BJ (cell line): ENCODE measurements around the gene PTPRE. TPM values are rescaled to one million over a fixed set of nuclear protein-coding genes. Genes with fewer than 3 reads are reported as not detected.

Source experiments
- CTCF ChIA-PET: fragments of 350-600 bp; formaldehyde crosslinking; extraction: SDS; loops from one replicate; lab custom pipeline; 2021; ENCODE audit warnings: antibody characterized with exemption, inconsistent platforms; lab: Yijun Ruan, JAX
- POLR2A ChIA-PET: fragments of 300-600 bp; sonication (Branson Sonifier 250); formaldehyde crosslinking; extraction: SDS; loops from one replicate; lab custom pipeline; 2021; ENCODE audit warnings: antibody characterized with exemption; lab: Charles Lee
- DNase-seq: peaks from one replicate; pipeline ENCODE4 v3.0.0-alpha.2; 2011; ENCODE audit warnings: low read depth
- H3K27me3 ChIP-seq: 2 replicates; pipeline ENCODE4 v1.6.0; 2011; ENCODE audit warnings: low read length; ENCODE audit not compliant: control insufficient read depth, insufficient read depth
- H3K36me3 ChIP-seq: 2 replicates; pipeline ENCODE4 v1.5.1; 2011; ENCODE audit warnings: low read length; ENCODE audit not compliant: control insufficient read depth, insufficient read depth
- H3K4me3 ChIP-seq: 2 replicates; pipeline ENCODE4 v1.5.1; 2011; ENCODE audit warnings: low read depth, mild to moderate bottlenecking, control low read depth, low read length
- polyA plus RNA-seq: library from polyadenylated mRNA; depleted of rRNA; stranded (reverse); fragments of >200 nt; gene quantifications from 2 replicates; pipeline ENCODE4 v1.2.3, GENCODE V29; 2011
- TF ChIP-seq, protein P1 (sequence below): IDR thresholded peaks from 2 replicates; pipeline ENCODE4 v1.5.1; 2011; ENCODE audit warnings: low read depth, mild to moderate bottlenecking, control low read depth, inconsistent platforms, low read length, moderate library complexity; ENCODE audit not compliant: insufficient read depth

PTPRE gene
- polyA plus RNA-seq, 1 experiment = 0.09 TPM

DNA sequence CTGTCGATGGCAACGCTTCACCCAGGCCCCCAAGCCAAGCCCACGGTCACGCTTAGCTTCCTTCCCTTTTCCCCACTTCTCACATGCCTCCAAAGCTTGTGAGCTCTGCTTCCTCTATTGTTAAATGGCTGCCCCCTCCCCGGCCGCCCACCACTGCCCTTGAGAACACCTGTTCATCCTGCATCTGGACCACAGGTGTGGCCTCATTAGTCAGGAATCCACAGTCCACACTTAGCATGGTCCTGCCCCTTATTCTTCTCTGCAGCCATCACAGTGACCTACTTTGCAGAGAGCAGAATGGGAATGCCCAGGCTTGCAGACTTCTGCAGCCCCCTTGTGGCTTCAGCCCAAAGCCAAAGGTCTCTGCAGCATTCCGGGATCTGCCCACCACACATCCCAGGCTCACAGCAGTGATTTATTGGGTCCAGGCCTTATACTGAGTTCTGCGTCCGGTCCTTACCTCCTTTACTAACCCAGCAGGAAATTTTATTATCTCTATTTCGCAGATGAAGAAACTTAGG, 66.9 kb downstream of the PTPRE start:
- CTCF ChIA-PET = no interaction called here
- H3K4me3 ChIP-seq = no peak overlapping the region
- no peaks in the 10 kb centered on the region for H3K36me3 ChIP-seq
- no peak for DNase-seq
- no peaks in the 10 kb centered on the region for H3K27me3 ChIP-seq
- TF ChIP-seq, protein P1, sequence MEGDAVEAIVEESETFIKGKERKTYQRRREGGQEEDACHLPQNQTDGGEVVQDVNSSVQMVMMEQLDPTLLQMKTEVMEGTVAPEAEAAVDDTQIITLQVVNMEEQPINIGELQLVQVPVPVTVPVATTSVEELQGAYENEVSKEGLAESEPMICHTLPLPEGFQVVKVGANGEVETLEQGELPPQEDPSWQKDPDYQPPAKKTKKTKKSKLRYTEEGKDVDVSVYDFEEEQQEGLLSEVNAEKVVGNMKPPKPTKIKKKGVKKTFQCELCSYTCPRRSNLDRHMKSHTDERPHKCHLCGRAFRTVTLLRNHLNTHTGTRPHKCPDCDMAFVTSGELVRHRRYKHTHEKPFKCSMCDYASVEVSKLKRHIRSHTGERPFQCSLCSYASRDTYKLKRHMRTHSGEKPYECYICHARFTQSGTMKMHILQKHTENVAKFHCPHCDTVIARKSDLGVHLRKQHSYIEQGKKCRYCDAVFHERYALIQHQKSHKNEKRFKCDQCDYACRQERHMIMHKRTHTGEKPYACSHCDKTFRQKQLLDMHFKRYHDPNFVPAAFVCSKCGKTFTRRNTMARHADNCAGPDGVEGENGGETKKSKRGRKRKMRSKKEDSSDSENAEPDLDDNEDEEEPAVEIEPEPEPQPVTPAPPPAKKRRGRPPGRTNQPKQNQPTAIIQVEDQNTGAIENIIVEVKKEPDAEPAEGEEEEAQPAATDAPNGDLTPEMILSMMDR = no peak
- POLR2A ChIA-PET = no interaction called here

DNA sequence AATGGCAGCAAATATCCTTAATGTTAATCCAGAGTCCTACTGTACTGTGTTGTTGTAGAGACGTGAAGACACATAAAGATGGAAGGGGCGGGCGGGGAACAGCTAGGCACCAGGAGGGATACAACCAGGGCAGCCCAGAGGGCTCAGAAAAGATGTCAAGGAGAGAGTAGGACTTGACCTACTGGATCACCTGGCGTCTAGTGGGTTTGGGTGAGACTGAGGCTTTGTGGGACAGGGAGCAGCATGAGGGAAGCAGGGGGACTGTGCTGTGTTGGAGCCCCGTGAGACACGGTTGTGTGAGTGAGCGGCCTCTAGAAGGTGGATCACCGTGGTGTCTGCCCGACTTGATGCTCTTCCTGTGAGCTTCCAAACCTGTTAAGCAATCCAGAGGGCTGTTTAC, 68.0 kb downstream of the PTPRE start:
- Histone ChIP-seq H3K36me3 (no peaks in the 10 kb centered on the region), H3K27me3 (no peaks in the 10 kb centered on the region), H3K4me3 (no peak overlapping the region)
- TF ChIP-seq, protein P1 = no peak
- ChIA-PET CTCF (interaction anchor here (1.5 kb wide), 1 partner anchor 36 kb away, joined by 5 read pairs; no protein-coding TSS in a partner anchor), POLR2A (no interaction called here)
- DNase-seq = no peak

DNA sequence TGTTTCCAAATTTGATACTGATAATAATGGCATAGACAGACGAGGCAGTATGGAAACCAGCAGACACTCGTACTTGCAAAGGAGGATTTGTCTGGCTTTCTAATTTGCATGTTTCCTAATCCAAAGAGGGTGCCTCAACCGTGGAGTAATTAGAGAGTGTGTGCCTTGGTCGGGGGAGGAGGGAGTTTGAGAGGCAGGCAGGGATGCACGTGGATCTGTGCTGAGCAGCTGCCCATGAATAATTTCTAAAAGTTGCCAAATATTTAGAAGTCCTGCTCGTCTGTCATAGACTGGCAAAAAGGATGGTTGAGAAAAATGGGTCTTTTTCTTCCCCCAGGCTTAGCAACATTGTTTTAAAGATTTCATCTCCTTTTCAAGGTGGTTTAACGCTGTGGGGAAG, 69.4 kb downstream of the PTPRE start:
- no peaks in the 10 kb centered on the region for H3K36me3 ChIP-seq
- POLR2A ChIA-PET = no interaction called here
- TF ChIP-seq, protein P1 = no peak
- no peaks in the 10 kb centered on the region for H3K27me3 ChIP-seq
- no peak overlapping the region for H3K4me3 ChIP-seq
- DNase-seq = no peak
- CTCF ChIA-PET = interaction anchor here (0.7 kb wide), 1 partner anchor 10 kb away, joined by 5 read pairs; no protein-coding TSS in a partner anchor

DNA sequence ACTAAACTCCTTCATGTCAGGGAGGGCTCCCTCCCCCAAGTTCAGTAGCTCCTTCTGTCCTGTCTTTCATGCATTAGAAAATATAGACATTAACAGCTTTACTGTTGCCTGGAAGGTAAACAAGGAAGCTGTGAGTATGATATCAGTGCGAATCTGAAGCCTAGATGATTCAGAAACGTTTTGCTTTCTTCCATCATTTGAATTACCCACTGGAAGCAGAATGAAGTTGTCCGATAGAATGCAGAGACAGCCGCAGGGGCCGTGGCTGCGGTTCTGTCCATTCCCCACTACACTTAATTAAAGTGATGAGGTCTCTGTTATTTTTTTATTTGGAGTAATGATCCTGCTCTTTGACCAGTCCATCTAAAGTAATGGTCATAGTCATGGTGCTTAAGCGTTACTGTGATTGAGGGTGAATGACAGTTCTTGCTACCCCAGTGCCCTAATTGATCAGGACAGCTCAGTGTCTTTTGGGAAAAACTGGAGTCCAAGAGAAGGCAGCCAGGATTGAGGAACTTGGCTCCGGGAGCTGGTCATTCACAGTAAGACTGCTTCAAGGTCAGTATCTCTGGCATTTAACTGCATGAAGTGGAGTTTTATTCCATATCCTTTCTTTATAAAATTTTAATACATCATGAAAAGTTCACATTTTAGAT, 69.9 kb downstream of the PTPRE start:
- ChIA-PET POLR2A (no interaction called here), CTCF (interaction anchor here (0.7 kb wide), 1 partner anchor 9 kb away, joined by 5 read pairs; no protein-coding TSS in a partner anchor)
- Histone ChIP-seq H3K4me3 (no peak overlapping the region), H3K27me3 (no peaks in the 10 kb centered on the region), H3K36me3 (no peaks in the 10 kb centered on the region)
- DNase-seq = no peak
- TF ChIP-seq, protein P1 = no peak

DNA sequence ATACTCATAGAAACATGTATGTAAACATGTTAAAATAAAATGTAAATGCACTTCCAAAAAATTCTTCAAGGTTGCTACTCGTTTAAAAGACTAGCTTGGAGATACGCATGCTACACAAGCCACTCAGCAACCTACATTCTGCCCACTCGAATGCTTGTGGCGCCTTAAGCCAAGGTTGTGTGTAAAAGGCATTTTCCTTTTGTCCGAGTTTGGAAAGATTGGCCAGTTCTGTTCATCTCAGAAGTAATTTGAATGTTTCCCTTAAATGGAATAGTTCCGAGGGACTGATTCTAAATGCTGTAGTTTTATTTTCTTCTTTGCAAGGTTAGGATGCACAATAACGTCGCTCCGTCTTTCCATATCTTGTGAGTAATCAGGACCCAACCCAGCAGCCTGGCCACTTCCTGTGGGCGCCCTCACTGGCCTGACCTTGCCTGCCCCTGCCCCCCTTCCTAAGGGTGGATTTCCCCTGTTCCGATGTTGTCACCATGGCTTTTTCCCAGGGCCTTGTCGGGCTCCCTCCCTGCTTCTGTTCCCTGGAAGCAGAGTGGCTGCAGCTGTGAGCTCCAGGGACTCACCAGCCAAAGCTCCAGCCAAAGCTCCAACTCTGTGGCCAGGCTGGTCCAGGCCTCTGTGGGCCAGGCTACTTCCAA, 70.6 kb downstream of the PTPRE start:
- Histone ChIP-seq H3K4me3 (no peak overlapping the region), H3K36me3 (no peaks in the 10 kb centered on the region), H3K27me3 (no peaks in the 10 kb centered on the region)
- ChIA-PET POLR2A (no interaction called here), CTCF (interaction anchor here (1.0 to 1.2 kb wide), 3 partner anchors 8 to 23 kb away, joined by 3 to 4 read pairs (median 3); no protein-coding TSS in a partner anchor)
- no peak for DNase-seq
- TF ChIP-seq, protein P1 = no peak
